Suprapubic skin (tissue), 4 donors: ENCODE measurements around the gene TBL2.

ENCODE experiments used
- CTCF ChIP-seq, 2 donors: fragments of 200-600 bp in 1 of 2; fragments of 450-650 bp in 1 of 2; sonication (generic) in 1 of 2; IDR thresholded peaks; one replicate each; pipeline ENCODE4 v1.5.1; 2016 to 2019; ENCODE audit warnings: antibody characterized with exemption in 2 of 2, mild to moderate bottlenecking in 1 of 2, moderate library complexity in 1 of 2
- EP300 ChIP-seq: sonication (generic); formaldehyde crosslinking; IDR thresholded peaks from one replicate; pipeline ENCODE4 v1.6.1; 2017; ENCODE audit warnings: antibody characterized with exemption
- POLR2A ChIP-seq, 2 donors: fragments of 450-650 bp; IDR thresholded peaks; one replicate each; pipeline ENCODE4 v1.6.1; 2017; ENCODE audit warnings: antibody characterized with exemption in 2 of 2, mild to moderate bottlenecking in 2 of 2, moderate library complexity in 2 of 2
- POLR2AphosphoS5 ChIP-seq, 3 donors: sonication (generic); formaldehyde crosslinking; IDR thresholded peaks; one replicate each; pipeline ENCODE4 v1.6.1; 2017; ENCODE audit warnings: antibody characterized with exemption in 3 of 3

- no peak for TF ChIP-seq CTCF (IDR thresholded peaks at IDR 0.05)
- no peak for TF ChIP-seq POLR2A (IDR thresholded peaks at IDR 0.05)
- TF ChIP-seq POLR2AphosphoS5 (IDR thresholded peaks at IDR 0.05) = no peak
- no peak for TF ChIP-seq EP300
Observed at GRCh38 chr7:73626814-73627213, 48.4 kb upstream of the TBL2 start.
